ENCODE measurements around the gene HSD17B11. TPM values are rescaled to one million over a fixed set of nuclear protein-coding genes. Genes with fewer than 3 reads are reported as not detected.
"Not testable (repeated sequence)": the region's sequence is repeated elsewhere in the genome, so short reads cannot be mapped to it uniquely, and the experiment has no call there.

The HSD17B11 gene
- total RNA-seq, 4 donors from 2014 or later: 15.3 to 34.9 (median 19.2) TPM

DNA sequence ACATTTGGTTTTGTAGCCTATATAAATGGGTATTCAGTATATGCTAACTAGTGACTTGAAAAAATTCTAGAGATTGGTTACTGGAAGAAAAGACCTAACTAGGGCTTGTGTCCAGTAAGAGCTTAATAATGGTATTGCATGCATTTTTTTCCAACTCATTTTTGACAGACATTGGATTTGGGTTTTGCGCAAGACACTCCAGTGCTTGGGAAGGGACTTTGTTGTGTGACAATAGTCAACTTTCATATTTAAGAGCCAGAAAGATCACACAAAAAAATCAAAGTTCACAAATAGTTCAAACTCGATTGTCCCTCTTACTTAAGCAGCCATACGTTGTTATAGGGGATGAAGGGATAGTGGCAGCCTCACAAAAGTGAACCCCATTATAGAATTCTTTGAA, 1.2 kb upstream of the HSD17B11 start:
- no peak for TF ChIP-seq POLR2A (IDR thresholded peaks at IDR 0.05)
- TF ChIP-seq, protein P1, sequence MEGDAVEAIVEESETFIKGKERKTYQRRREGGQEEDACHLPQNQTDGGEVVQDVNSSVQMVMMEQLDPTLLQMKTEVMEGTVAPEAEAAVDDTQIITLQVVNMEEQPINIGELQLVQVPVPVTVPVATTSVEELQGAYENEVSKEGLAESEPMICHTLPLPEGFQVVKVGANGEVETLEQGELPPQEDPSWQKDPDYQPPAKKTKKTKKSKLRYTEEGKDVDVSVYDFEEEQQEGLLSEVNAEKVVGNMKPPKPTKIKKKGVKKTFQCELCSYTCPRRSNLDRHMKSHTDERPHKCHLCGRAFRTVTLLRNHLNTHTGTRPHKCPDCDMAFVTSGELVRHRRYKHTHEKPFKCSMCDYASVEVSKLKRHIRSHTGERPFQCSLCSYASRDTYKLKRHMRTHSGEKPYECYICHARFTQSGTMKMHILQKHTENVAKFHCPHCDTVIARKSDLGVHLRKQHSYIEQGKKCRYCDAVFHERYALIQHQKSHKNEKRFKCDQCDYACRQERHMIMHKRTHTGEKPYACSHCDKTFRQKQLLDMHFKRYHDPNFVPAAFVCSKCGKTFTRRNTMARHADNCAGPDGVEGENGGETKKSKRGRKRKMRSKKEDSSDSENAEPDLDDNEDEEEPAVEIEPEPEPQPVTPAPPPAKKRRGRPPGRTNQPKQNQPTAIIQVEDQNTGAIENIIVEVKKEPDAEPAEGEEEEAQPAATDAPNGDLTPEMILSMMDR (IDR thresholded peaks at IDR 0.05 in 4 of 5, conservative IDR thresholded peaks at IDR 0.05 in 1 of 5): no peak
- ATAC-seq: no peak
- in situ Hi-C loops (cut with MboI; ENCODE audit: low sequenced_read_pairs in 4 of 4) (loop anchor here in 2 of 4 donors (25.0 kb wide), 1 partner anchor 445 kb away; the partner anchor contains the start of gene MEPE (in 2 of the 2)), intact Hi-C loops (cut with DNase I; ENCODE audit: low total_unique reads) (no loop called here)
- no peaks in the 10 kb centered on the region for H3K9me3 ChIP-seq
- no peak for DNase-seq
- H3K4me1 ChIP-seq: peaks cover 0 to 5% of the 10 kb centered on the region in 2 donors
- H3K36me3 ChIP-seq: no peaks in the 10 kb centered on the region
- H3K27ac ChIP-seq: peak overlapping the region; percentile 65 to 79 (median 78)
- H3K4me3 ChIP-seq: no peak overlapping the region
- no peaks in the 10 kb centered on the region for H3K27me3 ChIP-seq

DNA sequence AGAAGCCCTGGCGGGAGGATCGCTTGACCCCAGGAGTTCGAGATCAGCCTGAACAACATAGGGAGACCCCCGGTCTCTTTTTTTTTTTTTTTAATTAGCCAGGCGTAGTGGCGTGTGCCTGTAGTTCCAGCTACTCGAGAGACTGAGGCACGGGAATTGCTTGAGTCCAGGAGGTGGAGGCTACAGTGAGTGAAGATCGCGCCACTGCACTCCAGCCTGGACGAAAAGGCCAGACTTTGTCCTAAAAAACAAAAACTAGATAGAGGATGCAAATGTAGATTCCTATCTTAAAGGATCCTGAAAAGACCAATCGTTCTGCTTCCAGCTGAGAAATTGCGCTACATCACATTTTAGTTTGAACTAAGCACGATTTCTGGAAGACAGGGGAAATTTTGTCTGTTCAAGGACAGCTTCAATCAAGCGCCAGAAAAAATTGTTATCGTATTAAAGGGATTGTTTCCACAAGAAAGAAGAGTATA, 627 bp upstream of the HSD17B11 start:
- ATAC-seq (peak; percentile 27 to 31), DNase-seq (no peak)
- no peak for TF ChIP-seq POLR2A (IDR thresholded peaks at IDR 0.05)
- TF ChIP-seq, protein P1 (IDR thresholded peaks at IDR 0.05 in 4 of 5, conservative IDR thresholded peaks at IDR 0.05 in 1 of 5): no peak
- intact Hi-C loops (cut with DNase I; ENCODE audit: low total_unique reads) (loop anchor here (1.0 kb wide), 1 partner anchor 31 kb away; the partner anchor contains the start of gene NUDT9), in situ Hi-C loops (cut with MboI; ENCODE audit: low sequenced_read_pairs in 4 of 4) (loop anchor here in 2 of 4 donors (25.0 kb wide), 1 partner anchor 446 kb away; the partner anchor contains the start of gene MEPE (in 2 of the 2))
- peak overlapping the region; percentile 55 to 71 (median 63) for H3K4me3 ChIP-seq
- no peaks in the 10 kb centered on the region for H3K36me3 ChIP-seq
- peak overlapping the region; percentile 65 to 79 (median 78) for H3K27ac ChIP-seq
- H3K4me1 ChIP-seq: peaks cover 0 to 5% of the 10 kb centered on the region in 2 donors
- no peaks in the 10 kb centered on the region for H3K9me3 ChIP-seq
- H3K27me3 ChIP-seq: no peaks in the 10 kb centered on the region

DNA sequence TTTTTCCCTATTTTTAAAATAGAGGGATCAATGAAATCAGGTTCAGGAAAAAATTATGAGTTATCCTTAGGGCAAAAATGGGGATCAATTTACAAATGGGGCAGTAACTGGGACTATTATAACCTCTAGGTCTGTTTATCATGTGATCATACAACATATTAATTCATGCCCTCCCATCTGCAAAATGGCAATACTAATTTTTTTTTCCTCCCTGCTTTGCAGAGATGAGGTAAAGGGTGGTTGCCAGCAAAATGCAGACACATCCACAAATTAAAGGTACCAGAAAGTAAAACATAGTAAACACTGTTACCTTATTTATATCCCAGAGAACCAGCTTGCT, 467 bp downstream of the HSD17B11 start:
- DNase-seq (no peak), ATAC-seq (no peak)
- TF ChIP-seq POLR2A (IDR thresholded peaks at IDR 0.05): no peak
- TF ChIP-seq, protein P1 (IDR thresholded peaks at IDR 0.05 in 4 of 5, conservative IDR thresholded peaks at IDR 0.05 in 1 of 5): no peak
- in situ Hi-C loops (cut with MboI; ENCODE audit: low sequenced_read_pairs in 4 of 4) (loop anchor here in 2 of 4 donors (25.0 kb wide), 1 partner anchor 447 kb away; the partner anchor contains the start of gene MEPE (in 2 of the 2)), intact Hi-C loops (cut with DNase I; ENCODE audit: low total_unique reads) (no loop called here)
- Histone ChIP-seq H3K27me3 (no peaks in the 10 kb centered on the region), H3K9me3 (no peaks in the 10 kb centered on the region), H3K27ac (peak overlapping the region; percentile 65 to 79 (median 78)), H3K4me3 (peak overlapping the region; percentile 55 to 71 (median 63)), H3K36me3 (no peaks in the 10 kb centered on the region), H3K4me1 (peaks cover 0 to 5% of the 10 kb centered on the region in 2 donors)

DNA sequence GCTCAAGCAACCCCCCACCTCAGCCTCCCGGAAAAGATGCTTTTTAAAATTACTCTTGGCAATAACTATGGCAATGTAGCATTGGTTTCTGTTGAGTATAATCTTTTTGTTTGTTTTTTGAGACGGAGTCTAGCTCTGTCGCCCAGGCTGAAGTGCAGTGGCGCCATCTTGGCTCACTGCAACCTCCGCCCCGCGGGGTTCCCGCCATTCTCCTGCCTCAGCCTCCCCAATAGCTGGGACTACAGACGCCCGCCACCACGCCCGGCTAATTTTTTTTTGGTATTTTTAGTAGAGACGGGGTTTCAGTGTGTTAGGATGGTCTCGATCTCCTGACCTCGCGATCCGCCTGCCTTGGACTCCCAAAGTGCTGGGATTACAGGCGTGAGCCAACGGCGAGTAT, 933 bp downstream of the HSD17B11 start:
- H3K27me3 ChIP-seq; DNase-seq; H3K4me1 ChIP-seq; H3K36me3 ChIP-seq; intact Hi-C loops (cut with DNase I; ENCODE audit: low total_unique reads); H3K9me3 ChIP-seq; ATAC-seq: not testable (repeated sequence)
- H3K4me3 ChIP-seq: peak overlapping the region; percentile 55 to 71 (median 63)
- in situ Hi-C loops (cut with MboI; ENCODE audit: low sequenced_read_pairs in 4 of 4): loop anchor here in 2 of 4 donors (25.0 kb wide), 1 partner anchor 447 kb away; the partner anchor contains the start of gene MEPE (in 2 of the 2)
- peak overlapping the region in 3 of 4 donors; percentile 65 to 78 (median 77) for H3K27ac ChIP-seq

DNA sequence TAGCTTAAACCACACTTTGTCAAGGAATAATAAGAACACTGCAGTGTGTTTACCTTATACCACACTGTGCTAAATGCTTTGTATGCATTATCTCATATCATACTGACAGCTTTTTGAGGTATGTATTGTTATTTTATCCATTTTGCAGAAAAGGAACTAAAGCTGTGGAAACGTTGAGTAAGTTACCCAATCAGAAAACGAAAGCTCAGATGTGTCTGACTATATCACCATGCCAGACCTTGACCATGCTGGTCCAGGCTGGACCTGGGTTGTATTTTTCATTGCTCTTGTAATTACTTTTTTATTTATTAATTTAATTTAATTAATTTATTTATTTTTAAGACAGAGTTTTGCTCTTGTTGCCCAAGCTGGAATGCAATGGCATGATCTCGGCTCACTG, 2.1 kb downstream of the HSD17B11 start:
- Histone ChIP-seq H3K4me3 (peak overlapping the region; percentile 55 to 71 (median 63)), H3K27ac (no peak overlapping the region), H3K27me3 (no peaks in the 10 kb centered on the region), H3K9me3 (no peaks in the 10 kb centered on the region), H3K36me3 (no peaks in the 10 kb centered on the region), H3K4me1 (peaks cover 0 to 5% of the 10 kb centered on the region in 2 donors)
- in situ Hi-C loops (cut with MboI; ENCODE audit: low sequenced_read_pairs in 4 of 4) (loop anchor here in 2 of 4 donors (25.0 kb wide), 1 partner anchor 448 kb away; the partner anchor contains the start of gene MEPE (in 2 of the 2)), intact Hi-C loops (cut with DNase I; ENCODE audit: low total_unique reads) (no loop called here)
- ATAC-seq (no peak), DNase-seq (no peak)
- TF ChIP-seq, protein P1 (IDR thresholded peaks at IDR 0.05 in 4 of 5, conservative IDR thresholded peaks at IDR 0.05 in 1 of 5): no peak
- no peak for TF ChIP-seq POLR2A (IDR thresholded peaks at IDR 0.05)

Data from gastrocnemius medialis (tissue), 4 donors.